Activated gamma-delta T cell treated with anti-CD3 and anti-CD28 coated beads, Interleukin-2, amount 50 U/mL, for 16 hours (primary cell): ENCODE measurements around the gene DDX47.
A peak's percentile ranks its signal among the peaks of the same experiment; 100 is the strongest.

ENCODE experiments used
- DNase-seq: peaks from one replicate; pipeline ENCODE4 v3.0.0-alpha.2; 2020; ENCODE audit warnings: low read depth

The DDX47 gene

DNA sequence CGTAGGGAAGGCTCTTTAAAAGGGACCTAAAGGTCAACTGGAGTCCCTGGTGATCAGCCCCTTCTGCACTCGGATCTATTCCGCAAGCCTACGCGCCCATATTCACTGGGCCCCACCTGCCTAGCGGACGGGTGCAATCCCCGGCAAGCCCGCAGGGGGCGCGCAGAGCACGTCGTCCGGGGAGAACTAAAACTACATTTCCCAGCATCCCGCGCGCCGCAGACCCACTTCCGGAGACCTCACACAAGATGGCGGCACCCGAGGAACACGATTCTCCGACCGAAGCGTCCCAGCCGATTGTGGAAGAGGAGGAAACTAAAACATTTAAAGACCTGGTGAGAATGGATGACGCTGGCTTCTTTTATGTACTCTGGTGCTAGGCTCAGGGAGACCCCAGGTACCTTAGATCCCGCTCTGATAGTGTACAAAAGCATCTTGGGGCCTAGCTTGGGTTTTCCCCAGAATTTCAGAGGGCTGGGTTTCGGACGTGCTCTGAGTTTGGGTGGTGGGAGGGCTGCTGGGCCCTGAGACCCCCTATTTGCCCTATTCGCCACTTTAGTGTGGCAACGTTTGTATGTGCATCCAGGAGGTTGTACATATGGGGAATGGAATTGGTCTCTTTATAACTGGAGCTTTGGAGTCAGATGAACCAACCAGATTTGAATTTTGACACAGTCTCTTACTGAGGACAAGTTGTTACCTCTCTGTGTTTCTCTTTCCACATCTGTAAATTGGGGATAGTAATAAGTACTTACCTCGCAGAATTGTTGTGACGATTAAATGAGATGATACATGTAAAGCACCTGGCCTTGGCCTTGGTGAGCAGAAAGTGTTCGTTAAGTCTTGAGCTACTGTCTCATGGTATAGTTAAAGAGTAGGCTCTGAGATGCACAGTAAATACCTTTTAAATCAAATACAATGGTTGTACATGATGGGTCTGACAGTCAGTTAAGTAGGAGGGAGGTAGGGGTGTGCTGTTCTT lies at the start of gene DDX47:
TSS of gene DDX47 (plus strand) at position 227 of the 982 bp plus-strand sequence. CDS start at position 249, 22 bp downstream.
- DNase-seq: peak; percentile 97

DNA sequence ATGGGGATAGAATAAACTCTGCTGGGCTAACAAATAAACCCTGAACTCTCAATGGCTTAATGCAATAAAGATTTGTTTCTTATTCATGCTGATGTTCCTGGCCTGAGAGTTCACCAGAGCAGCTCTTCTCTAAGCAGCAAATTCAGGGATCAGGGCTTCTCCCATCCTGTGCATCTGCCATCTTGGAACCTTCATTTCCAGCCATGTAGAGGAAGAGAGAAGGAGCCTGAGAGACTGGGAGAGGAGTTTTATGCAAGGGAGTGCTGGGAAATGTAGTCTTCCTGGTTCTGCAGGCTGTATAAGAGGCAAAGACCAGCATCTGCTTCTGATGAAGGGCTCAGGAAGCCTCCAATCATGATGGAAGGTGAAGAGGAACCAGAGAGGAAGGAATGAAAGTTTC lies 48.3 kb upstream of the DDX47 start:
- no peak for DNase-seq

DNA sequence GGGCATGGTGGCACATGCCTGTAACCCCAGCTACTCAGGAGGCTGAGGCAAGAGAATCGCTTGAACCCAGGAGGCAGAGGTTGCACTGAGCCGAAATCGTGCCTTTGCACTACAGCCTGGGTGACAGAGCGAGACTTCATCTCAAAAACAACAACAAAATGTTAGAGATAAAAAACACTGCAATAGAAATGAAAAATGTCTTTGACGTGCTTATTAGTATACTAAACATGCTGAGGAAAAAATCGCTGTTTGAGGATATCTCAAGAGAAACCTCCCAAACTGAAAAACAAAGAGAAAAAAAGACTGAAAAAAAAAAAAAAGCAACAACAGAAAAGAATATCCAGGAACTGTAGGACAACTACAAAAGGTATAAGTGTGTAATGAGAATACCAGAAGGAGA lies 42.9 kb upstream of the DDX47 start:
- DNase-seq: no peak

DNA sequence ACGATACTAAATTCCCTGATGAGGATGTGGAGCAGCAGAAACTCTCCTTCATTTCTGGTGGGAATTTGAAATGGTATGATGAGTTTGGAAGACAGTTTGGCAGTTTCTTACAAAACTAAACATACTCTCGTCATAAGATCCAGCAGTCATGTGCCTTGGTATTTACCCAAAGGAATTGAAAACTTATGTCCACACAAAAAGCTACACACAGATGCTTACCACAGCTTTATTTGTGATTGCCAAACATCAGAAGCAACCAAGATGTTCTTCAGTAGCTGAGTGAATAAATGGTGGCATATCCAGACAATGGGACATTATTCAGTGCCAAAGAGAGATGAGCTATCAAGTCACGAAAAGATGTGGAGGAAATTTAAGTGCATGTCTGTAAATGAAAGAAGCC lies 38.4 kb upstream of the DDX47 start:
- no peak for DNase-seq

DNA sequence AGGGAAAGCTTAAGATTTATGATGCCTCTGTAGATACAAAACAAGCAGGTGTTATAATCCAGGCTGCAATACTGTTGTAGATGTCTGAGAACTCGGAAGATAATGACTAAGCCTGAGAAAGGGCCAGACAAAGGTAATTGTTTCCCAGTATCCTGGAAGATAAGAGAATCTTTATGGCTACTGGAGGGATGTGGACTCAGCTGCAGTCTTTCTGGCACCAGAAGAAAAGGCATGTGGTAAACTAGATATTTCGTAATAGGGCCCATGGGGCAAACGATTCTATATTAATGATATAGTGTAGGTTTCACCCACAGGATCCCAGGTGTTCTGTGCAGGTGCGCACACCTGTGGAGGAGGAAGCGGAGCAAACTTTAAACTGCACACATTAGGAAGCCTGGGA lies 36.9 kb upstream of the DDX47 start:
- no peak for DNase-seq

DNA sequence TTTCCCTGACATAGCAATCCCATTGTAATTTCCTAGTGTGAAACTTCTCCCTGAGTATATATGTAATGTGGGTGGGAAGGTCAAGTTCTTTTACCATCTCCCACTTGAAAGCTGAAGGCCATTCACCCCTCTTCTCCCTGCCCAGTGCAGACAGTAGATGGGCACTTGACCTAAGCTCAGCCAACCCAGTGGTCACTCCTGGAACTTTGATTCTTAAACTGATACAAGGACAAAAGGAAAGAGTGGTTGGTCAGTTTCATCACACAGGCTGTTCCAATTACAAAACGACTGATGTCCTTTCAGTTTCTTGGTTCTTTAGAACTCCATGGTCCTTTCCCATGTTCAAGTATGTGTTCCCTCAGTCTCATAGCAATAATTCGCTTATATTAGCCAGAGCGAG lies 36.1 kb upstream of the DDX47 start:
- DNase-seq: no peak

DNA sequence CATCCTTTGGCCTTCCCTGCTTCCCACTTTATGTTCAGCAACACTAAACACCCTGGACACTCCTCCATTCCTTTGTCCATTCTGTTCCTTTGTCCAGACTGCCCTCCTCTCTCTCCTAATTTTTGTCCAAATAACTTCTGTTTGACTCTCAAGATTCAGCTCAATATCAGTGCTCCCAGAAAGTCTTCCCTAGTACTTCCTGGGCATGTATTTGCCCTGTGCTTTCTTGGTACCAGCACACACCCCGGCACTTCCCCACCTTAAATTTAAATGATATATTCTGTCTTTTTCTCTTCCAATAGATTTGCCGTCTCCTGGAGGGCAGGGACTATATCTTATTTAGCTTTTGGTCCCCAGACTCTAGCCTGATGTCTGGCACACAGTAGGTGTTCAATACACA lies 34.1 kb upstream of the DDX47 start:
- no peak for DNase-seq

DNA sequence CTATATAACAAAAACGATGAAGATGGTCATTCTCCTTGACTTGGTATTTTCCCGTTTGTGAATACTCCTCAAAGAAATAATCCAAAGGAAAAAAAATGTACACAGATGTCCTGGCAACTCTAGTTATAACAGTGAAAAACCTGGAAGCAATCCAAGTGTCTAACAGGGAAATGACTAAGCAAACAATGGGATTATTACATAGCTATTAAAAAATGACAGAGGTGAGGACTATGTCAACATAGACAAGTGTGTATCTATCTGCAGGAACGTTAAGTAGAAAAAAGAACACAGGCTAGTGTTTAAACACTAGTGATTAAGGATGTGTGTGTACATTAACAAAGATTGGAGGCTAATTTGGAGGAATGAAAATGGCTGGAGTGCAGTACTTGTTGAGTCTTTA lies 33.6 kb upstream of the DDX47 start:
- DNase-seq: no peak

DNA sequence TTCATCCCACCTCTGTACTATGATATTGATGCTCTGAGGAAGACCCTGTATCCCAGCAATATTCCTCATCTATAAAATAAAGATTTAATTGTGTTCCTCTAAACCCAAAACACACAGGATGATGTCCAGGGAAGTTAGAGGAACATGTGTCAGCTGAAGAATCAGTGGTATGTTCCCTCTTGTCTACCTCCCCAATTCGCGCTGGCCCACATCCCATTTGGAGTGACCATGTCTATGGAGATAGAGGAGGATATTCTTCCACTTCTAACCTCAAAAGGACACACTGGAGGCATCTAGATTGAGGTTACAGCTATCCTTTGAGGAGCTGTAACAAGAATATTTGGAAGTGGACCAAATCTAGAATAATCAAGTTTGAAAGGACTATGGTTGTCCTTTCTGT lies 29.0 kb upstream of the DDX47 start:
- DNase-seq: no peak

DNA sequence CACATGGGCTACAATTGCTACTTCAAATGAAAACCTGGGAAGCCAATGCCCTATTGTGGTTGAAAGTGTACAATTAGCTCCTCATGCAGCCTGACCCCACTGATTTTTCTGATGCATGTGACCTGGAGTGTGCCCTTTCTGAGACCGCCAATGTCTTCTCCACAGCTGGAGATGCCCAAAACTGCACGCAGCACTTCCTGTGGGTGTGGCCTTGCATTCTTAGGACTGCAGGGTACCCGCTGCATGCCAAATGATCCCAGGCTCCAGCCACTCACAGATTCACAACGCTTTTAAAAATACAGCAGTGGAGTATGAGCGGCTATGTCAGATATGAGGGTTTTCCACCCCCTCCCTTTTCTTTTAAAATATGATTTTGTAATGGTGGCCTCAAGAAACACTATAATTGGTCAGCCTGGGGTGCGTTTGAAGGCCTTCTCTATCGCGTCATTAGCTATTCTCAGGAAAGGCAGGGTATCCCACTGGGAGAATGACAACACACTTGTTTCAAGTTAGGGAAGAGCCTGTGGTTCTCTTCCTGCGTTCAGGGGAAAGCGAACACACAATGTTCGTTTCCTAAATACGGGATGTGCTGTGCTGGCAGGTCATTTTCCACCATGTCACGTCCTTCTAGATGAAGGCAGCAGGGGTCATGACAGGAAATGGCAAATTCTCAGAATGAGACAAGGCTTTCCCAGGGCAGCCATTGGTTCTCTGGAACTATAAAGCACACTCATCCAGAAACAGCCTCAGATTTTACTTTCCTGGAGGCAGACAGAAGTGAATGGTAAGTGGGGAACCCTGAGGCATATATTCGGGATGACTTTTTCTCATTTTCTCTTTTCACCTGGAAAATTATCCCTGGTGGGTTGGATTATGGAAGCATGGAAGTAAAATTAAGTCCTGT lies 28.0 kb upstream of the DDX47 start, which contains the start of gene APOLD1:
TSS of gene APOLD1 (plus strand) at position 749 of the 904 bp plus-strand sequence. CDS start at position 782, 33 bp downstream.
- no peak for DNase-seq

DNA sequence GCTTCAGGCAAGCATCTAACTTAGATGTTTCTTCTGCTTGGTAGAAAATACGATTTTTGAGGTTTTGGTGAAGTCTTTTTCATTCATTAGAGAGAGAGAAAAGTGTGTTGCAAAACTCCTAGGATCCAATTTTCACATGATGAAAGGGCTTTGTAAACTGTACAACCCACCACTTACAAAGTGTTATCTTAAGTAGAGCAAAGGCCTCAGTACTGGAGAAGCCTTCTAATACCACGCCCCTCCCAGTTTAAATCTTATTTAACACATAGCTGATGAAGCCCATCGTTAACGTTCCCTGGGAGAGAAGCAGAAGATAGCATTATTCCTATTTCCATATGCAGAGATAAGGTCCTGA lies 26.8 kb upstream of the DDX47 start:
- DNase-seq: no peak

DNA sequence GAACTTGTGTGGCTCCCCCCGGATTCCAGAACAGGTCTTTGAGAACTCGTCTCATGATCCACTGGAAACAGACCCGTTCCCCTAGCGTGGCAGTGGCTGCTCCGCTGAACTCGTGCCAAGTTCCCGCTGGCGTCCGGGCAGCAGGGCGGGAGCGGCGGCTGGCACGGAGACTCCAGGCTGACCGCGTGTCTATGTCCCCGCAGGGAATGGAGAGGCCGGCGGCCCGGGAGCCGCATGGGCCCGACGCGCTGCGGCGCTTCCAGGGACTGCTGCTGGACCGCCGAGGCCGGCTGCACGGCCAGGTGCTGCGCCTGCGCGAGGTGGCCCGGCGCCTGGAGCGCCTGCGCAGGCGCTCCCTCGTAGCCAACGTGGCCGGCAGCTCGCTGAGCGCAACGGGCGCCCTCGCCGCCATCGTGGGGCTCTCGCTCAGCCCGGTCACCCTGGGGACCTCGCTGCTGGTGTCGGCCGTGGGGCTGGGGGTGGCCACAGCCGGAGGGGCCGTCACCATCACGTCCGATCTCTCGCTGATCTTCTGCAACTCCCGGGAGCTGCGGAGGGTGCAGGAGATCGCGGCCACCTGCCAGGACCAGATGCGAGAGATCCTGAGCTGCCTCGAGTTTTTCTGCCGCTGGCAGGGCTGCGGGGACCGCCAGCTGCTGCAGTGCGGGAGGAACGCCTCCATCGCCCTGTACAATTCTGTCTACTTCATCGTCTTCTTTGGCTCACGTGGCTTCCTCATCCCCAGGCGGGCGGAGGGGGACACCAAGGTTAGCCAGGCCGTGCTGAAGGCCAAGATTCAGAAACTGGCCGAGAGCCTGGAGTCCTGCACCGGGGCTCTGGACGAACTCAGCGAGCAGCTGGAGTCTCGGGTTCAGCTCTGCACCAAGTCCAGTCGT lies 26.2 kb upstream of the DDX47 start:
- peak; percentile 54 for DNase-seq

DNA sequence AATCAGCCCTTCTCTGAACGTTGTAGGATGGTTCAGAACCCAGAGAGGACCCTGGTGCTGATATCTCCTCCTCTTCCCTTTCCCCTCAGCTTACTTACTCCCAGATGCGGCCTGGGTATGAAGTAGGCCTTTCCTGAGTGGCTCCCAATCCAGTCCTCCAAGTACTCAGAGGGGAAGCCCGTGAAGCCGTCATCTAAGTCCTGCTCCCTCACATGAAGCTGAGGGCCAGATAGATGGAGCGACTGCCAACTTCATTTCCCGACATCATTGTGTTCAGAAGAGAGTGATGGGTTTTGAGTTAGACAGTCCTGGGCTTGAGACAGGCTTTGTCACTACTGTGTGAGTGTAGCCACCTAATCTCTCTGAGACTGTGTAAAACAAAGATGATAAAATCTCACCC lies 25.0 kb upstream of the DDX47 start:
- DNase-seq: no peak

DNA sequence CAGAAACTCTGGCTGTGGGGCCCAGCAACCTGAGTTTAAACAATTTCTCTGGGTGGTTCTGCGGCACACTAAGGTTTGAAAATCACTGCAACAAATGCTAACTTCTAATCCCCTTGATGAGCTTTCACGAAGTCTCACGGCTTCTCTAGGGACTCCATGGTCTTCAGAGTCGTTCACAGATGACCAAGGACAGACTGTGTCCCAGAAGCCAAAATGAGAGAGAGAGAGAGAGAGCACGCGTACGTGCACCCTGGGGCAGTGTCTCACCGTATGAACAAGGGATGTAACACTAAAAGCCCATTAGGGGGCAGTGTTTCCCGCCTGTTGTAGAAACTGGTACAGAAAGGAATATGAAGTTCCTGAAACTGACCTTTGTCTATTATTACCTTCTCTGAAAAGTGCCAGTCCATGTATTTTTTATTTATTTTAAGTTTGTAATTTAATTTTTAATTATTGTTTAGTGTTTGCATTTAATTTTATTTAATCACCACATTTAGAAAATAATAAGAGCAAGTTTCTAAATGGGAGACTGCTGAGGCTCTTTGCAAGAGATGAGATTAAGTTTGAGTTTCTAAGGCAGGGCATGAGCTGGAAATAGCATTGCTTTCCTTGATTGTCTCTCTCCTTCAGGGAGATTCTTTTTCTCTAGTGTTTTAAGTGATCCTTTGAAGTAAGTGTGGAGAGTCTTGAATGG lies 24.3 kb upstream of the DDX47 start:
- DNase-seq: peak; percentile 29

DNA sequence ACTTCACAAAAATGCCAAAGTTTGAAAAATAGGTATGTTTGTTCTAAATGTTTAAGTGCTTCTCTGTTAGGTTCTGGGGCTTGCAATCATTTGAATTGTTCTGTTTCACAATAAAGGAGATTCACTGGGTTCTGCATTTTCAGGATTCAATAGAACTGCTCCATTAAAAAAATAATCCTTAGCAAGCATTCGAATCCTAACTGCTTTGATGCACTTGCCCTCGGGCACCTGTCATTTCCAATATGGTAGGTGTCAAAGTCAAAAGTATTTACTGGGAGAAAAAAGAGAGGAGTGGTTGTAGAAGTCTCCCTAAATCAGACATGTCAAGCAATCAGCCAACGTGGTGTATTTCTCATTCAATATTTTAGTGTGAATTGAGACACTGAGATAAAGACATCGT lies 22.2 kb upstream of the DDX47 start:
- DNase-seq: no peak

DNA sequence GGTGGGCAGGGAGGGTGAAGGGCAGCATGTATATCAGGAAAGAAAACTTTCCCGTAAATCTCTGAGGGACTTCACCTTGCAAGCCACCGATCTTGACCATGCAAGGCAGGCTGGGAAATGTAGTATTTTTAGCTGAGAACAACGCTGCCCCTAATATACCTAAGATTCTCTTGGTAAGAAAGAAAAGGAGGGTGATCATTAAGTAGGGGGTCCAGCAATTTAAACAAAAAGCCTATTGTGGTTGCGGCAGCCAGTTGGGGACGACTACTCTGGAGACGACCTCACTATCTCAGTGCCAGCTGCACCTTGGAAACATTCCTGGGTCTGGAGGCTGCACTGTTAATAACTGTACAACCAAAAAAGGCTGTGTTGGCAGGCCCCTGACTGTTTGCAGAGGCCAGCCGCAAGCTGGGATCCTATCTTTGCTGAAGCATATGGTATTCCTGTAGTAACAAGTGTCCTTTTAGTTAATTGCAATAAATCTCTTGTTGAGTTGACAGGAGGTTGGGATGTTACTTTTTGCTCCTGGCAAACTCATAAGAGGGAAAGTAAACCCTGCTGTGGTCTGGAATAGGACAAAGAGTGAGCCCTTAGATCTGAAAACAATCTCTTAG lies 21.3 kb upstream of the DDX47 start:
- DNase-seq: no peak

DNA sequence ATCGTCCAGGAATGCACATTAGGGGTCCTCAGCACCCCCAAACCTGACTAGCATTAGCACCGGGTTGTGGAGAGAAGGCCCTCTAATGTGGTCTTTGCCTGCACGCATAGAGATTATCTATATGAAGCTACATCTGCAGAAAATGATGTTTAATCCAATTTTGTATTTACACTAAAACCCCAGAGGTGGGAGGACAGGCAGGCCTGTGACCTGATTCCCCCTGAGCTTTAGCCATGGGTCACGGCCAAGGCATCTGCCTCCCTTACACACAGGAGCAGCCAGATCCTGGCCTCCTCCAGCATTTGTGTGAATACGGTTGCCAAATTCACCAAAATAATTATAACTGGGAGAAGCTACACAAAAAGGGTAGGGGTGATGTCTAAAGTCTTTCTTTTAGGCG lies 20.7 kb upstream of the DDX47 start:
- DNase-seq: no peak

DNA sequence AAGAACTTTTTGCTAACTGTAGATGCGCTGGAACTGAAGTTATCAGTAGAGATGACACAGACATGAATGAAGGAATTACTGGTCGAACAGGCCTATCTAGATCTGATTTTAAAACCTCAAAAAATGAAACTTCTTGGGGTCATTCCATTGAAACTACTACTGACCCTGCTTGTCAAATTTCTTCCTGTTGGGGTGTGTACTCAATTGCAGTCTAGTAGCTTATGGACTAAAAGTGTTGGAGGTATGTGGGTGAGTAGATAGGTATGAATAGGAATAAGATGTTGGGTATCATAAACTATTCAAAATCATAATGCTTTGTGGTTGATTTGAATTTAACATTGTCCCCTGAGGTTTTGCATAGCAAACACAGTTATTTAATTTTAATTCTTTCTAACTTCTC lies 18.5 kb upstream of the DDX47 start:
- no peak for DNase-seq

DNA sequence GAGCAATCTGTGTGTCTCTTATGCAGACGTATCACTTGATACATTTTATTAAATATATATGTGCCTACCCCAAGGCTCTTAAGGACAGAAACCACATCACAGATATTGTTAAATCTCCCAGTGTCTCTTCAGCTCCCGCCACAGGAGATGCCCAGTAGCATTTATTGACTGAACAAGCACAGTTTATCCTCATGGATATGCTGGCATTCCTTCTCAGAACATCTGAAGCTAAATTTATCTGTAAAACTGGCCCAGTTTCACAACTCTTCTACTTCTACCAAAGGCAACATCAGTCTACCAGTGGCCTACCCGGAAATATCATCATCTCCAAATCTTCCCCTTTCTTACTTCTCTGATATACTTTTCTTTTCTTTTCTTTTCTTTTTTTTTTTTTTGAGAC lies 17.0 kb upstream of the DDX47 start:
- no peak for DNase-seq

DNA sequence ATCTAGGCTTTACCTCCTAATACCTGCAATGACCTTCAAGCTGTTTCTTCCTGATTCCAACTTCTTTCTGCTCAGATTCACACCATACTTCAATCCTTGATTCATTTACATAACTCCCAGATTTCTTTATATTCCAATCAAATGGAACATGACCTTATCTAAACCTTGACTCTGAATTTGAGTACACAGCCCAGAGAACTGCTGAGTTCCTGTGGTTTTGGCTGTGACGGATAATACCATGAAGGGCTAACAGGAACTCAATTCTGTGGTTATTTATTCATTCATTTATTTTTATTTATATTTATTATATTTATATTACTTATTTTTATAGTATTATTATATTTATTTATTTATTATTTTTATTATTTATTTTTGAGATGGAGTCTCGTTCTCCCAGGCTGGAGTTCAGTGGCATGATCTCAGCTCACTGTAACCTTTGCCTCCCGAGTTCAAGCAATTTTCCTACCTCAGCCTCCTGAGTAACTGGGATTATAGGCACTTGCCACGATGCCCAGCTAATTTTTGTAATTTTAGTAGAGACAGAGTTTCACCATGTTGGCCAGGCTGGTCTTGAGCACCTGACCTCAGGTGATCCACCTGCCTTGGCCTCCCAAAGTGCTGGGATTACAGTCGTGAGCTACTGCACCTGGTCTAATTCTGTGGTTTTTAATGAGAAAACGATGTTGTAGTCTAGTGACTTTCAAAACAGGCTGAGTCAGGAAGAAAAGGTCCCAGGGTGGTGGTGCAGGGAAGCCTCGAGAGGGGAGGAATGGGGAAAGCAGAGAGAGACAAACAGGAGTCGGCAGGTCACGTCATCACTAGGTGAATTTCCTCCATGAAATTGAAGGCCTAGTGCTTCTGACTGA lies 16.0 kb upstream of the DDX47 start:
- DNase-seq: no peak
